Measurements from ENCODE around the gene ETV2. TPM values are rescaled to one million over a fixed set of nuclear protein-coding genes. Genes with fewer than 3 reads are reported as not detected.

The ETV2 gene
- polyA plus RNA-seq, 1 donor (not counting 4 experiments of a cell fraction or from before 2014, with no cell fraction given): 0.43 TPM

- H3K9me3 ChIP-seq (ENCODE audit: control insufficient read depth, low read depth, low read length): no peaks in the 10 kb centered on the region
- no peak overlapping the region for H2AFZ ChIP-seq (ENCODE audit: control insufficient read depth, low read length)
- H3K4me1 ChIP-seq (ENCODE audit: control insufficient read depth, extremely low read depth, insufficient read depth, low read length): peaks cover 3% of the 10 kb centered on the region
- H3K4me2 ChIP-seq (ENCODE audit: control insufficient read depth, extremely low read depth, insufficient read depth, low read depth, low read length): no peak overlapping the region
- FAIRE-seq: no peak
- TF ChIP-seq CTCF (optimal IDR thresholded peaks at IDR 0.05 in 1 of 3, IDR thresholded peaks at IDR 0.05 in 1 of 3, conservative IDR thresholded peaks at IDR 0.05 in 1 of 3; ENCODE audit: extremely low read depth in 1 of 3, insufficient read depth in 2 of 3, low read length in 3 of 3): no peak
- TF ChIP-seq EZH2 (IDR thresholded peaks at IDR 0.05; ENCODE audit: low read length): no peak
- dilution Hi-C loops (cut with MboI; ENCODE audit: extremely low pct_ligation_motif_present, low sequenced_read_pairs): no loop called here
- H3K27ac ChIP-seq (ENCODE audit: control insufficient read depth, insufficient read depth, low read length): no peak overlapping the region
- H4K20me1 ChIP-seq (ENCODE audit: control insufficient read depth, extremely low read depth, insufficient read depth, low read length): no peaks in the 10 kb centered on the region
- DNase-seq (ENCODE audit: low read depth, low spot score): no peak
- no peaks in the 10 kb centered on the region for H3K27me3 ChIP-seq (ENCODE audit: control insufficient read depth, extremely low read depth, insufficient read depth, low read length)
- H3K36me3 ChIP-seq (ENCODE audit: control insufficient read depth in 2 of 2, extremely low read depth in 1 of 2, insufficient read depth in 2 of 2, low read length in 2 of 2): peaks cover 0 to 4% of the 10 kb centered on the region in 2 experiments
- H3K79me2 ChIP-seq (ENCODE audit: control insufficient read depth, insufficient read depth, low read length): no peaks in the 10 kb centered on the region
- no peaks in the 10 kb centered on the region for H3K9me1 ChIP-seq (ENCODE audit: control insufficient read depth, extremely low read depth, insufficient read depth, low read length)
- H3K9ac ChIP-seq (ENCODE audit: control insufficient read depth, extremely low read depth, insufficient read depth, low read length): no peak overlapping the region
- no peak overlapping the region for H3K4me3 ChIP-seq (ENCODE audit: control insufficient read depth in 2 of 3, extremely low read depth in 1 of 3, insufficient read depth in 2 of 3, low read depth in 1 of 3, low read length in 3 of 3)
These were observed 26.5 kb upstream of the ETV2 start for GRCh38 chr19:35615036-35615435.

GRCh38 chr19:35618857-35619256 is 22.7 kb upstream of the ETV2 start:
- no peak for TF ChIP-seq EZH2 (IDR thresholded peaks at IDR 0.05; ENCODE audit: low read length)
- TF ChIP-seq CTCF (optimal IDR thresholded peaks at IDR 0.05 in 1 of 3, IDR thresholded peaks at IDR 0.05 in 1 of 3, conservative IDR thresholded peaks at IDR 0.05 in 1 of 3; ENCODE audit: extremely low read depth in 1 of 3, insufficient read depth in 2 of 3, low read length in 3 of 3): peak in 1 of 3 experiments; percentile 20
- dilution Hi-C loops (cut with MboI; ENCODE audit: extremely low pct_ligation_motif_present, low sequenced_read_pairs): no loop called here
- DNase-seq (ENCODE audit: low read depth, low spot score) (no peak), FAIRE-seq (no peak)
- no peak overlapping the region for H3K4me2 ChIP-seq (ENCODE audit: control insufficient read depth, extremely low read depth, insufficient read depth, low read depth, low read length)
- H4K20me1 ChIP-seq (ENCODE audit: control insufficient read depth, extremely low read depth, insufficient read depth, low read length): no peaks in the 10 kb centered on the region
- no peak overlapping the region for H2AFZ ChIP-seq (ENCODE audit: control insufficient read depth, low read length)
- H3K9me1 ChIP-seq (ENCODE audit: control insufficient read depth, extremely low read depth, insufficient read depth, low read length): no peaks in the 10 kb centered on the region
- H3K27me3 ChIP-seq (ENCODE audit: control insufficient read depth, extremely low read depth, insufficient read depth, low read length): no peaks in the 10 kb centered on the region
- no peaks in the 10 kb centered on the region for H3K79me2 ChIP-seq (ENCODE audit: control insufficient read depth, insufficient read depth, low read length)
- no peak overlapping the region for H3K27ac ChIP-seq (ENCODE audit: control insufficient read depth, insufficient read depth, low read length)
- peaks cover 0 to 6% of the 10 kb centered on the region in 2 experiments for H3K36me3 ChIP-seq (ENCODE audit: control insufficient read depth in 2 of 2, extremely low read depth in 1 of 2, insufficient read depth in 2 of 2, low read length in 2 of 2)
- H3K4me3 ChIP-seq (ENCODE audit: control insufficient read depth in 2 of 3, extremely low read depth in 1 of 3, insufficient read depth in 2 of 3, low read depth in 1 of 3, low read length in 3 of 3): no peak overlapping the region
- H3K4me1 ChIP-seq (ENCODE audit: control insufficient read depth, extremely low read depth, insufficient read depth, low read length): no peaks in the 10 kb centered on the region
- no peak overlapping the region for H3K9ac ChIP-seq (ENCODE audit: control insufficient read depth, extremely low read depth, insufficient read depth, low read length)
- H3K9me3 ChIP-seq (ENCODE audit: control insufficient read depth, low read depth, low read length): no peaks in the 10 kb centered on the region
